Suprapubic skin (tissue), 4 donors: ENCODE data around the gene ASF1B.

Source experiments
- CTCF ChIP-seq, 2 donors: fragments of 200-600 bp in 1 of 2; fragments of 450-650 bp in 1 of 2; sonication (generic) in 1 of 2; IDR thresholded peaks; one replicate each; pipeline ENCODE4 v1.5.1; 2016 to 2019; ENCODE audit warnings: antibody characterized with exemption in 2 of 2, mild to moderate bottlenecking in 1 of 2, moderate library complexity in 1 of 2
- EP300 ChIP-seq: sonication (generic); formaldehyde crosslinking; IDR thresholded peaks from one replicate; pipeline ENCODE4 v1.6.1; 2017; ENCODE audit warnings: antibody characterized with exemption
- POLR2A ChIP-seq, 2 donors: fragments of 450-650 bp; IDR thresholded peaks; one replicate each; pipeline ENCODE4 v1.6.1; 2017; ENCODE audit warnings: antibody characterized with exemption in 2 of 2, mild to moderate bottlenecking in 2 of 2, moderate library complexity in 2 of 2
- POLR2AphosphoS5 ChIP-seq, 3 donors: sonication (generic); formaldehyde crosslinking; IDR thresholded peaks; one replicate each; pipeline ENCODE4 v1.6.1; 2017; ENCODE audit warnings: antibody characterized with exemption in 3 of 3

- TF ChIP-seq POLR2A (IDR thresholded peaks at IDR 0.05), result no peak
- TF ChIP-seq CTCF (IDR thresholded peaks at IDR 0.05), result no peak
- TF ChIP-seq POLR2AphosphoS5 (IDR thresholded peaks at IDR 0.05), result no peak
- no peak for TF ChIP-seq EP300
Observed at GRCh38 chr19:14089662-14090508, 46.5 kb downstream of the ASF1B start.
